GM12878 (cell line): ENCODE measurements around the gene FPGS. TPM values are rescaled to one million over a fixed set of nuclear protein-coding genes. Genes with fewer than 3 reads are reported as not detected.

Source experiments
- ATAC-seq: fragments of 200-7000 bp; cut with Tn5 transposase; 3 replicates; pipeline ENCODE4 v1.9.1; 2020; ENCODE audit warnings: mild to moderate bottlenecking, moderate library complexity
- BruUV-seq: library from RNA; stranded (reverse); fragments of 400-500 nt; replicated peaks from 2 replicates; lab custom pipeline; 2021; lab: Mats Ljungman, UMichigan
- CTCF ChIA-PET: fragments of 300-600 bp; sonication (Branson Sonifier 250); formaldehyde crosslinking; extraction: SDS; loops from one replicate; lab custom pipeline; 2021; ENCODE audit warnings: inconsistent platforms; lab: Yijun Ruan, JAX
- POLR2A ChIA-PET: fragments of 350-600 bp; formaldehyde crosslinking; extraction: SDS; loops from one replicate; lab custom pipeline; 2021; ENCODE audit warnings: inconsistent platforms; lab: Charles Lee
- RAD21 ChIA-PET: fragments of 300-600 bp; sonication (Branson Sonifier 250); formaldehyde crosslinking; loops from one replicate; lab custom pipeline; 2023; ENCODE audit warnings: antibody characterized with exemption; ENCODE audit not compliant: unreplicated experiment; lab: Charles Lee
- SMC1A ChIA-PET: fragments of 300-600 bp; sonication (Branson Sonifier 250); formaldehyde crosslinking; loops from one replicate; lab custom pipeline; 2023; ENCODE audit not compliant: unreplicated experiment, uncharacterized antibody; lab: Charles Lee
- DNase-seq: peaks from one replicate; pipeline ENCODE4 v3.0.0-alpha.2; 2011; ENCODE audit warnings: low read depth, low spot score
- FAIRE-seq: peaks from 3 replicates; lab custom pipeline; 2011; peaks lifted over from hg19 to GRCh38; lab: Jason Lieb, UNC
- H2AFZ ChIP-seq: 2 replicates; pipeline ENCODE4 v1.6.0; 2011; ENCODE audit warnings: low read depth, low read length, control low read depth; ENCODE audit not compliant: control insufficient read depth
- H3K27ac ChIP-seq: 2 replicates; pipeline ENCODE4 v1.5.1; 2011; ENCODE audit warnings: control low read depth; ENCODE audit not compliant: control insufficient read depth, insufficient read depth
- H3K27me3 ChIP-seq, 2 experiments: replicated peaks in 1 of 2; 2 replicates each; pipeline versions ENCODE4 v1.6.0 to v1.6.1; 2011; ENCODE audit warnings: low read length in 1 of 2; ENCODE audit not compliant: control insufficient read depth in 2 of 2, insufficient read depth in 2 of 2
- H3K36me3 ChIP-seq, 2 experiments: 2 replicates each; pipeline ENCODE4 v1.5.1; 2011; ENCODE audit warnings: low read length in 1 of 2; ENCODE audit not compliant: control insufficient read depth in 2 of 2, insufficient read depth in 2 of 2
- H3K4me1 ChIP-seq: 2 replicates; pipeline ENCODE4 v1.6.1; 2011; ENCODE audit warnings: mild to moderate bottlenecking, low read length, moderate library complexity, mixed read lengths; ENCODE audit not compliant: control insufficient read depth, insufficient read depth
- H3K4me2 ChIP-seq: 2 replicates; pipeline ENCODE4 v1.6.0; 2011; ENCODE audit warnings: control low read depth; ENCODE audit not compliant: control insufficient read depth, insufficient read depth
- H3K4me3 ChIP-seq: fragments of 200-600 bp; sonication (generic); 2 replicates; pipeline ENCODE4 v1.5.1; 2016
- H3K79me2 ChIP-seq: 2 replicates; pipeline ENCODE4 v1.6.0; 2011; ENCODE audit warnings: low read length; ENCODE audit not compliant: control insufficient read depth, insufficient read depth
- H3K9ac ChIP-seq: 2 replicates; pipeline ENCODE4 v1.8.0; 2011; ENCODE audit warnings: low read length, control low read depth, mixed read lengths; ENCODE audit not compliant: control insufficient read depth, insufficient read depth
- H3K9me3 ChIP-seq: replicated peaks from 3 replicates; pipeline ENCODE4 v1.5.1; 2011; ENCODE audit warnings: mild to moderate bottlenecking, low read length; ENCODE audit not compliant: control insufficient read depth, insufficient read depth
- H4K20me1 ChIP-seq: 2 replicates; pipeline ENCODE4 v1.6.0; 2011; ENCODE audit not compliant: control insufficient read depth, insufficient read depth
- CEBPB ChIP-seq, 2 experiments: fragments of 150-350 bp in 1 of 2; IDR thresholded peaks; 2 replicates each; pipeline ENCODE4 v1.6.1; 2012 to 2014; ENCODE audit warnings: low read depth in 2 of 2, low read length in 2 of 2, borderline replicate concordance in 1 of 2, inconsistent platforms in 1 of 2
- EZH2 ChIP-seq: IDR thresholded peaks from 2 replicates; pipeline ENCODE4 v1.6.1; 2012; ENCODE audit warnings: low read depth, mild to moderate bottlenecking, control low read depth, inconsistent platforms, low read length, borderline replicate concordance; ENCODE audit not compliant: control insufficient read depth
- GABPA ChIP-seq: IDR thresholded peaks from 2 replicates; pipeline ENCODE4 v1.6.1; 2014; ENCODE audit warnings: antibody characterized with exemption, low read depth, mild to moderate bottlenecking, inconsistent platforms
- MEF2A ChIP-seq: IDR thresholded peaks from 2 replicates; pipeline ENCODE4 v1.6.1; 2011; ENCODE audit warnings: low read depth, mild to moderate bottlenecking, low read length, moderate library complexity; ENCODE audit not compliant: insufficient read depth
- MXI1 ChIP-seq: fragments of 150-350 bp; IDR thresholded peaks from 2 replicates; pipeline ENCODE4 v1.6.1; 2011; ENCODE audit warnings: low read depth, mild to moderate bottlenecking, inconsistent platforms, low read length, improper control_type of control experiment
- NFYA ChIP-seq: IDR thresholded peaks from 2 replicates; pipeline ENCODE4 v1.6.1; 2011; ENCODE audit warnings: low read depth, mild to moderate bottlenecking, low read length, improper control_type of control experiment, borderline replicate concordance
- NR2C1 ChIP-seq: fragments of 450-650 bp; IDR thresholded peaks from 2 replicates; pipeline ENCODE4 v1.6.1; 2017; ENCODE audit warnings: antibody characterized with exemption, mild to moderate bottlenecking, moderate library complexity
- NR2C2 ChIP-seq: IDR thresholded peaks from 2 replicates; pipeline ENCODE4 v1.6.1; 2011; ENCODE audit warnings: borderline replicate concordance, low read depth; ENCODE audit not compliant: control insufficient read depth, insufficient read length
- POU2F2 ChIP-seq: IDR thresholded peaks from 3 replicates; pipeline ENCODE4 v1.6.1; 2011; ENCODE audit warnings: low read depth, mild to moderate bottlenecking, low read length, borderline replicate concordance
- RELA ChIP-seq: fragments of 450-650 bp; IDR thresholded peaks from 2 replicates; pipeline ENCODE4 v1.8.0; 2014; ENCODE audit warnings: borderline replicate concordance; ENCODE audit not compliant: partially characterized antibody
- SIN3A ChIP-seq: IDR thresholded peaks from 2 replicates; pipeline ENCODE4 v1.6.1; 2012; ENCODE audit warnings: low read depth, low read length, improper control_type of control experiment
- SMAD1 ChIP-seq: fragments of 450-650 bp; IDR thresholded peaks from 2 replicates; pipeline ENCODE4 v1.6.1; 2018; ENCODE audit warnings: mild to moderate bottlenecking, low read depth; ENCODE audit not compliant: partially characterized antibody
- SREBF2 ChIP-seq: IDR thresholded peaks from 2 replicates; pipeline ENCODE4 v1.6.1; 2012; ENCODE audit warnings: mild to moderate bottlenecking, low read length
- ZNF384 ChIP-seq: IDR thresholded peaks from 2 replicates; pipeline ENCODE4 v1.6.1; 2012; ENCODE audit warnings: low read depth, mild to moderate bottlenecking, low read length, improper control_type of control experiment, borderline replicate concordance
- WGBS: methylation state at CpG from one replicate; pipeline ENCODE4 v1.1.6; 2016; ENCODE audit warnings: low lambda C conversion rate; ENCODE audit not compliant: insufficient replicate concordance, insufficient coverage; ENCODE audit errors: missing lambda C conversion rate; 5-methylcytosine and 5-hydroxymethylcytosine counted together
- in situ Hi-C: fragments of 300-500 bp; cut with MboI; formaldehyde crosslinking; loops from 9 replicates; pipeline ENCODE4 v1.14.3; 2018; ENCODE audit warnings: mixed read lengths
- intact Hi-C: fragments of 100-400 bp; cut with micrococcal nuclease; formaldehyde crosslinking; loops from one replicate; pipeline ENCODE4 v1.14.2; 2022; ENCODE audit not compliant: unreplicated experiment
- polyA plus RNA-seq, 11 experiments: library from polyadenylated mRNA; depleted of rRNA in 4 of 11; unstranded in 6 of 11; stranded (reverse) in 5 of 11; fragments of >200 nt; fragmentation: Nextera tagmentation in 4 of 11; fragmentation: Illumina TruSeq in 1 of 11; extraction: Ambion mirVana in 4 of 11; extraction: Trizol in 1 of 11; gene quantifications; 1 replicate in 1 of 11; 2 replicates in 10 of 11; pipeline versions ENCODE4 v1.2.1 to v1.2.3, GENCODE V29; 2011 to 2016; ENCODE audit warnings: inconsistent platforms in 2 of 11, missing spikeins in 2 of 11, low read depth in 1 of 11
- total RNA-seq, 4 experiments: library from RNA; depleted of rRNA in 3 of 4; stranded (reverse); fragments of >200 nt in 3 of 4; fragmentation: Illumina TruSeq in 1 of 4; extraction: Trizol in 1 of 4; gene quantifications; 2 replicates each; pipeline versions ENCODE4 v1.2.1 to v1.2.3, GENCODE V29; 2013 to 2021
- TF ChIP-seq, protein P1 (sequence below): fragments of 450-650 bp; IDR thresholded peaks from 2 replicates; pipeline ENCODE4 v1.6.1; 2016; ENCODE audit warnings: mild to moderate bottlenecking
- TF ChIP-seq, protein P2 (sequence below): IDR thresholded peaks from 2 replicates; pipeline ENCODE4 v1.6.1; 2012; ENCODE audit warnings: improper control_type of control experiment, low read depth, low read length; ENCODE audit not compliant: insufficient replicate concordance
- TF ChIP-seq, protein P3 (sequence below): IDR thresholded peaks from 2 replicates; pipeline ENCODE4 v1.6.1; 2012; ENCODE audit warnings: low read depth, low read length, improper control_type of control experiment

Gene FPGS
- total and polyA plus RNA-seq, 10 of the 15 experiments (the other 5 are each of a cell fraction or from before 2014, with no cell fraction given) = 1.2 to 127 (median 80.4) TPM

DNA sequence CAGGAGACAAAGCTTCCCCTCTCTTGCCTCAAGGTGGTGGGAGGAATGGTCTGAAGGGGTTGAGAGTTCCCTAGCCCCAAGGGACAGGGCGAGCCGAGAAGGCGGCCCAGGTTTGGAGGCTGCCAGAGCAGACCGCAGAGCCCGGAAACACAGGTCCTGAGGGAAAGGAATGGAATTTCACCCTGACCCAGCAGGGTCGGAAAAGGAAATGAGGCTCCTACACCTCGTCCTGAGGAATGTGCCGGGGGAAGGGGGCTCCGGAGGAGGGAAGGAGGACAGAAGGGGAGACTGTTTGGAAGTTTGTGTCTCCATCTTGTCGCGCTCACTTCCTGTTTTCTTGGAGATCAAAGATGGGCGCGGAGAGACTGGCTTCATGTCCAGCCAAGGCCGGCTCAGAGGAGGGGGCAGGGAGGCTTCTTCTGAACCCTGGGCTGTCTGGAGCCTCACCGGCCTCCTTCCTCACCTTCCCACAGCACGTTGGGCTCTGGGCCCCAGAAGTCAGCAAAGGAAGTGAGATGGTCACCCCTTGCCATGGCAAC, 42.2 kb downstream of the FPGS start:
- H3K79me2 ChIP-seq = no peaks in the 10 kb centered on the region
- in situ Hi-C loops = no loop called here
- no peak overlapping the region for H3K27ac ChIP-seq
- DNase-seq = no peak
- H3K27me3 ChIP-seq = no peaks in the 10 kb centered on the region
- 79% methylated on average over 16 of the region's 16 CpGs for WGBS
- no peaks in the 10 kb centered on the region for H3K36me3 ChIP-seq
- no TSS peak for BruUV-seq
- ChIA-PET POLR2A (interaction anchor here (0.5 kb wide), 1 partner anchor 189 kb away, joined by 3 read pairs; no protein-coding TSS in a partner anchor), SMC1A (no interaction called here), CTCF (interaction anchor here (1.1 kb wide), 1 partner anchor 25 kb away, joined by 4 read pairs; no protein-coding TSS in a partner anchor), RAD21 (interaction anchor here (1.2 kb wide), 1 partner anchor 110 kb away, joined by 3 read pairs; the partner anchor contains the start of gene TOR2A)
- H3K4me2 ChIP-seq = no peak overlapping the region
- intact Hi-C loops = no loop called here
- ATAC-seq = no peak
- no peak for FAIRE-seq
- H3K4me1 ChIP-seq = no peaks in the 10 kb centered on the region
- H4K20me1 ChIP-seq = no peaks in the 10 kb centered on the region
- peaks cover 3% of the 10 kb centered on the region; the same call in 2 of the 3 replicates for H3K9me3 ChIP-seq
- H3K9ac ChIP-seq = no peak overlapping the region
- H3K4me3 ChIP-seq = no peak overlapping the region
- H2AFZ ChIP-seq = no peak overlapping the region
- TF ChIP-seq EZH2 (no peak), NFYA (no peak), NR2C1 (no peak), SIN3A (no peak), GABPA (no peak), CEBPB (IDR thresholded peaks at IDR 0.05; ENCODE audit: borderline replicate concordance in 1 of 2, low read depth in 2 of 2, low read length in 2 of 2) (no peak), SMAD1 (no peak), SREBF2 (no peak), POU2F2 (no peak), NR2C2 (no peak), MXI1 (no peak), MEF2A (no peak), RELA (no peak), ZNF384 (no peak)
- TF ChIP-seq, protein P1, sequence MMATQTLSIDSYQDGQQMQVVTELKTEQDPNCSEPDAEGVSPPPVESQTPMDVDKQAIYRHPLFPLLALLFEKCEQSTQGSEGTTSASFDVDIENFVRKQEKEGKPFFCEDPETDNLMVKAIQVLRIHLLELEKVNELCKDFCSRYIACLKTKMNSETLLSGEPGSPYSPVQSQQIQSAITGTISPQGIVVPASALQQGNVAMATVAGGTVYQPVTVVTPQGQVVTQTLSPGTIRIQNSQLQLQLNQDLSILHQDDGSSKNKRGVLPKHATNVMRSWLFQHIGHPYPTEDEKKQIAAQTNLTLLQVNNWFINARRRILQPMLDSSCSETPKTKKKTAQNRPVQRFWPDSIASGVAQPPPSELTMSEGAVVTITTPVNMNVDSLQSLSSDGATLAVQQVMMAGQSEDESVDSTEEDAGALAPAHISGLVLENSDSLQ = no peak
- TF ChIP-seq, protein P2, sequence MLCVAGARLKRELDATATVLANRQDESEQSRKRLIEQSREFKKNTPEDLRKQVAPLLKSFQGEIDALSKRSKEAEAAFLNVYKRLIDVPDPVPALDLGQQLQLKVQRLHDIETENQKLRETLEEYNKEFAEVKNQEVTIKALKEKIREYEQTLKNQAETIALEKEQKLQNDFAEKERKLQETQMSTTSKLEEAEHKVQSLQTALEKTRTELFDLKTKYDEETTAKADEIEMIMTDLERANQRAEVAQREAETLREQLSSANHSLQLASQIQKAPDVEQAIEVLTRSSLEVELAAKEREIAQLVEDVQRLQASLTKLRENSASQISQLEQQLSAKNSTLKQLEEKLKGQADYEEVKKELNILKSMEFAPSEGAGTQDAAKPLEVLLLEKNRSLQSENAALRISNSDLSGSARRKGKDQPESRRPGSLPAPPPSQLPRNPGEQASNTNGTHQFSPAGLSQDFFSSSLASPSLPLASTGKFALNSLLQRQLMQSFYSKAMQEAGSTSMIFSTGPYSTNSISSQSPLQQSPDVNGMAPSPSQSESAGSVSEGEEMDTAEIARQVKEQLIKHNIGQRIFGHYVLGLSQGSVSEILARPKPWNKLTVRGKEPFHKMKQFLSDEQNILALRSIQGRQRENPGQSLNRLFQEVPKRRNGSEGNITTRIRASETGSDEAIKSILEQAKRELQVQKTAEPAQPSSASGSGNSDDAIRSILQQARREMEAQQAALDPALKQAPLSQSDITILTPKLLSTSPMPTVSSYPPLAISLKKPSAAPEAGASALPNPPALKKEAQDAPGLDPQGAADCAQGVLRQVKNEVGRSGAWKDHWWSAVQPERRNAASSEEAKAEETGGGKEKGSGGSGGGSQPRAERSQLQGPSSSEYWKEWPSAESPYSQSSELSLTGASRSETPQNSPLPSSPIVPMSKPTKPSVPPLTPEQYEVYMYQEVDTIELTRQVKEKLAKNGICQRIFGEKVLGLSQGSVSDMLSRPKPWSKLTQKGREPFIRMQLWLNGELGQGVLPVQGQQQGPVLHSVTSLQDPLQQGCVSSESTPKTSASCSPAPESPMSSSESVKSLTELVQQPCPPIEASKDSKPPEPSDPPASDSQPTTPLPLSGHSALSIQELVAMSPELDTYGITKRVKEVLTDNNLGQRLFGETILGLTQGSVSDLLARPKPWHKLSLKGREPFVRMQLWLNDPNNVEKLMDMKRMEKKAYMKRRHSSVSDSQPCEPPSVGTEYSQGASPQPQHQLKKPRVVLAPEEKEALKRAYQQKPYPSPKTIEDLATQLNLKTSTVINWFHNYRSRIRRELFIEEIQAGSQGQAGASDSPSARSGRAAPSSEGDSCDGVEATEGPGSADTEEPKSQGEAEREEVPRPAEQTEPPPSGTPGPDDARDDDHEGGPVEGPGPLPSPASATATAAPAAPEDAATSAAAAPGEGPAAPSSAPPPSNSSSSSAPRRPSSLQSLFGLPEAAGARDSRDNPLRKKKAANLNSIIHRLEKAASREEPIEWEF = no peak
- TF ChIP-seq, protein P3, sequence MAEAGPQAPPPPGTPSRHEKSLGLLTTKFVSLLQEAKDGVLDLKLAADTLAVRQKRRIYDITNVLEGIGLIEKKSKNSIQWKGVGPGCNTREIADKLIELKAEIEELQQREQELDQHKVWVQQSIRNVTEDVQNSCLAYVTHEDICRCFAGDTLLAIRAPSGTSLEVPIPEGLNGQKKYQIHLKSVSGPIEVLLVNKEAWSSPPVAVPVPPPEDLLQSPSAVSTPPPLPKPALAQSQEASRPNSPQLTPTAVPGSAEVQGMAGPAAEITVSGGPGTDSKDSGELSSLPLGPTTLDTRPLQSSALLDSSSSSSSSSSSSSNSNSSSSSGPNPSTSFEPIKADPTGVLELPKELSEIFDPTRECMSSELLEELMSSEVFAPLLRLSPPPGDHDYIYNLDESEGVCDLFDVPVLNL = no peak
